OCI-LY7 (cell line): ENCODE data around the gene BRMS1. TPM values are rescaled to one million over a fixed set of nuclear protein-coding genes. Genes with fewer than 3 reads are reported as not detected.

Experiments used
- BruUV-seq: library from RNA; stranded (reverse); fragments of 400-500 nt; replicated peaks from 2 replicates; lab custom pipeline; 2021; lab: Mats Ljungman, UMichigan
- CTCF ChIA-PET: fragments of 300-600 bp; sonication (Branson Sonifier 250); formaldehyde crosslinking; loops from one replicate; lab custom pipeline; 2022; ENCODE audit warnings: antibody characterized with exemption; ENCODE audit not compliant: unreplicated experiment; lab: Charles Lee
- POLR2A ChIA-PET: fragments of 300-600 bp; sonication (Branson Sonifier 250); formaldehyde crosslinking; loops from one replicate; lab custom pipeline; 2022; ENCODE audit warnings: antibody characterized with exemption; lab: Charles Lee
- DNase-seq: peaks from one replicate; pipeline ENCODE4 v3.0.0-alpha.2; 2015; ENCODE audit warnings: low spot score
- H2AFZ ChIP-seq: fragments of 200-600 bp; sonication (generic), shearing (Covaris generic); 2 replicates; pipeline ENCODE4 v1.6.1; 2014; ENCODE audit warnings: mild to moderate bottlenecking, antibody characterized with exemption, low read length, moderate library complexity
- H3K27ac ChIP-seq: fragments of 200-600 bp; sonication (generic); 2 replicates; pipeline ENCODE4 v1.5.1; 2014; ENCODE audit warnings: mixed run types, low read depth, mild to moderate bottlenecking, moderate library complexity, low read length, inconsistent platforms; ENCODE audit not compliant: poor library complexity, severe bottlenecking
- H3K36me3 ChIP-seq: fragments of 200-600 bp; sonication (generic); 2 replicates; pipeline ENCODE4 v1.6.1; 2014; ENCODE audit warnings: mild to moderate bottlenecking, antibody characterized with exemption, low read length, moderate library complexity, mixed read lengths; ENCODE audit not compliant: insufficient read depth
- H3K4me1 ChIP-seq: fragments of 200-600 bp; sonication (generic); 2 replicates; pipeline ENCODE4 v1.5.1; 2014; ENCODE audit warnings: mild to moderate bottlenecking, low read length; ENCODE audit not compliant: insufficient read depth, poor library complexity, severe bottlenecking
- H3K4me2 ChIP-seq: fragments of 200-600 bp; sonication (generic); 2 replicates; pipeline ENCODE4 v1.6.1; 2014; ENCODE audit warnings: mild to moderate bottlenecking, low read length
- H3K4me3 ChIP-seq: fragments of 200-600 bp; sonication (generic); 2 replicates; pipeline ENCODE4 v1.5.1; 2014; ENCODE audit warnings: mild to moderate bottlenecking, low read depth, low read length; ENCODE audit not compliant: poor library complexity, severe bottlenecking
- H3K79me2 ChIP-seq: fragments of 200-600 bp; sonication (generic); 2 replicates; pipeline ENCODE4 v1.6.1; 2016; ENCODE audit warnings: low read depth, mild to moderate bottlenecking, low read length, moderate library complexity, mixed read lengths; ENCODE audit not compliant: insufficient read depth
- H3K9me2 ChIP-seq: fragments of 200-600 bp; sonication (generic); 2 replicates; pipeline ENCODE4 v1.6.1; 2016; ENCODE audit warnings: mild to moderate bottlenecking, low read length, mixed read lengths; ENCODE audit not compliant: insufficient read depth
- H3K9me3 ChIP-seq: fragments of 200-600 bp; sonication (generic); 2 replicates; pipeline ENCODE4 v1.6.1; 2014; ENCODE audit warnings: mild to moderate bottlenecking, mixed run types, low read length, mixed read lengths
- H4K20me1 ChIP-seq: fragments of 200-600 bp; sonication (generic); 2 replicates; pipeline ENCODE4 v1.6.1; 2014; ENCODE audit warnings: mild to moderate bottlenecking, antibody characterized with exemption, low read length, moderate library complexity, mixed read lengths; ENCODE audit not compliant: insufficient read depth
- CTCF ChIP-seq: fragments of 200-600 bp; sonication (generic); conservative IDR thresholded peaks from 2 replicates; pipeline ENCODE4 v1.5.1; 2014; ENCODE audit warnings: mild to moderate bottlenecking, antibody characterized with exemption, low read length, moderate library complexity, mixed read lengths
- EZH2phosphoT487 ChIP-seq: fragments of 200-600 bp; sonication (generic); IDR thresholded peaks from 2 replicates; pipeline ENCODE4 v1.6.1; 2018; ENCODE audit warnings: low read depth, borderline replicate concordance, mild to moderate bottlenecking, mixed run types, antibody characterized with exemption, low read length, moderate library complexity, mixed read lengths
- intact Hi-C: fragments of 100-400 bp; cut with micrococcal nuclease; formaldehyde crosslinking; loops from one replicate; pipeline ENCODE4 v1.10.0; 2022; ENCODE audit not compliant: unreplicated experiment
- small RNA-seq: library from RNA; depleted of rRNA; stranded (forward); fragments of <200 nt; gene quantifications from one replicate; pipeline ENCODE3, GENCODE V24; 2014
- total RNA-seq, 2 experiments: library from RNA; depleted of rRNA in 1 of 2; stranded (reverse); fragments of >200 nt in 1 of 2; shearing (Covaris generic) in 1 of 2; gene quantifications; 2 replicates each; pipeline ENCODE4 v1.2.3, GENCODE V29; 2014 to 2022

Gene BRMS1
- total RNA-seq, 2 experiments from 2014 or later, result 43.1 to 43.8 TPM

- peak within 1 kb of the TSS; percentile 88 for H3K4me3 ChIP-seq
- ChIA-PET CTCF (interaction anchor here (0.6 to 1.1 kb wide), 6 partner anchors 21 to 1294 kb away, joined by 3 to 8 read pairs (median 4); no protein-coding TSS in a partner anchor), POLR2A (interaction anchor here (0.6 to 2.0 kb wide), 9 partner anchors 8 to 471 kb away, joined by 3 to 13 read pairs (median 4); no protein-coding TSS in a partner anchor)
- no peaks in the 10 kb centered on the region for H3K9me2 ChIP-seq
- H3K9me3 ChIP-seq, result no peaks in the 10 kb centered on the region
- no TSS peak for BruUV-seq
- peak within 1 kb of the TSS; percentile 73 for H2AFZ ChIP-seq
- H4K20me1 ChIP-seq, result no peaks in the 10 kb centered on the region
- peak; percentile 99 for DNase-seq
- peaks cover 12% of the 10 kb centered on the region; the same call in 1 of the 2 replicates for H3K36me3 ChIP-seq
- H3K4me2 ChIP-seq, result peak within 1 kb of the TSS; percentile 85
- intact Hi-C loops, result loop anchor here (2.0 kb wide), 1 partner anchor 40 kb away; no protein-coding TSS in a partner anchor
- H3K79me2 ChIP-seq, result peaks cover 9% of the 10 kb centered on the region; the same call in 1 of the 2 replicates
- no peak for TF ChIP-seq EZH2phosphoT487
- no peak; the same call in 1 of the 2 replicates for TF ChIP-seq CTCF
- peaks cover 31% of the 10 kb centered on the region for H3K4me1 ChIP-seq
- H3K27ac ChIP-seq, result peak within 1 kb of the TSS; percentile 37
Observed at GRCh38 chr11:66288671-66289547, 56.0 kb downstream of the BRMS1 start, which contains the start of gene YIF1A. TSS of gene YIF1A (minus strand) at chr11:66289143. CDS start at chr11:66288985, 158 bp downstream.

DNA sequence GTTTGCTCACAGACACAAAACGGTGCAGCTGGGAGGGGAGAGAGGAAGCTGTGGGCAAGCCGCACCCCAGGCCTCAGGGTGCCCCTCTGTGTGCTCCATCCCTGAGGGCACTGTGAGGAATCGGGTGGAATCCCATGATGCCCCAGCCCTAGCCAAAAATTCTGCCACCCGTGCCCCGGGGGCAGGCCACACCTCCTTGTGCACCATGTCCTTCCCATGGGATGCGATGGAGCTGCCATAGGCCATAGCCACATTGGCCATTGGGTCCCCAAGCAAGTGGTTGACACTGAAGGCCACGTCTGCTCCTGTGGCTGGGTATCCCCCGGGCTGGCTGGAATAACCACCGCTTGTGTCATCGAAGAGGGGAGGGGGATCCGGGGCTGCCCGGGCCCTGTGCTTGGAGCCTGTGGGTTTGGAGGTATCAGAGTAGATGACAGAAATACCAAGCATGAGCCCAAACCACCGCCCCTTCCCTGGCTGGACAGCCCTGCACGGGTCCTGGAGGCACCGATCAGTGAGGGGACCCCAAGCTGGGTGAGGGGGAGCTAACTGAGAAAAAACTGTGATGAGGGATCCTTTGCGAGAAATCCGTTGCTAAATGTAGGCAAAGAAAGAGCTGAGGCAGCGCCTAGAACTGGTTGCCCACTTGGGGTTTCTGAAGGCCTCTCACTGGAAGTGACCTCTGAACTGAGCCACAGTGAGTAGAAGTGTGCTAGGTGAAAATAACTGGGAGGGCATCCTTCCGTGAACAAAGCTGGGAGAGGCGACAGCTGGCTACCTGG, 56.8 kb downstream of the BRMS1 start:
- no peaks in the 10 kb centered on the region for H3K9me3 ChIP-seq
- peaks cover 37% of the 10 kb centered on the region for H3K4me1 ChIP-seq
- H3K27ac ChIP-seq, result peak overlapping the region; percentile 29
- peaks cover 9% of the 10 kb centered on the region; the same call in 1 of the 2 replicates for H3K79me2 ChIP-seq
- no peaks in the 10 kb centered on the region for H4K20me1 ChIP-seq
- intact Hi-C loops, result loop anchor here (2.0 kb wide), 1 partner anchor 41 kb away; no protein-coding TSS in a partner anchor
- peak; percentile 21 for DNase-seq
- peak overlapping the region; percentile 88 for H3K4me3 ChIP-seq
- peaks cover 15% of the 10 kb centered on the region; the same call in 1 of the 2 replicates for H3K36me3 ChIP-seq
- TF ChIP-seq CTCF (no peak), EZH2phosphoT487 (no peak)
- H3K9me2 ChIP-seq, result no peaks in the 10 kb centered on the region
- BruUV-seq, result no TSS peak
- ChIA-PET CTCF (interaction anchor here (0.6 kb wide), 2 partner anchors 126 to 1295 kb away, joined by 4 read pairs; no protein-coding TSS in a partner anchor), POLR2A (interaction anchor here (1.1 to 2.0 kb wide), 3 partner anchors 9 to 237 kb away, joined by 3 to 13 read pairs (median 5); no protein-coding TSS in a partner anchor)
- peak overlapping the region; percentile 36 for H2AFZ ChIP-seq
- H3K4me2 ChIP-seq, result peak overlapping the region; percentile 85

Small RNAs within 50 kb of the gene (small RNA-seq; reads per million reads assigned to genes)
- not detected for gene RF00017
- 0.21 reads per million for gene RNU1-84P

Other genes with a start within 250 kb of the BRMS1 start
- gene KLC2, start 87.4 kb downstream of the BRMS1 start, total RNA-seq (2014; rRNA removed; shearing (Covaris generic)), result 19.8 and 22.1 TPM in 2 replicates
- gene KLC2, start 87.4 kb downstream of the BRMS1 start, total RNA-seq (2022), result 43.6 and 55.2 TPM in 2 replicates
- 69.2 and 77.7 TPM in 2 replicates for gene RAB1B, start 76.5 kb downstream of the BRMS1 start, total RNA-seq (2014; rRNA removed; shearing (Covaris generic))
- 81.8 and 88.1 TPM in 2 replicates for gene RAB1B, start 76.5 kb downstream of the BRMS1 start, total RNA-seq (2022)
- 0.23 and 0.60 TPM in 2 replicates for gene CNIH2, start 66.9 kb downstream of the BRMS1 start, total RNA-seq (2014; rRNA removed; shearing (Covaris generic))
- gene CNIH2, start 66.9 kb downstream of the BRMS1 start, total RNA-seq (2022), result 2.7 and 3.5 TPM in 2 replicates
- gene YIF1A, start 56.0 kb downstream of the BRMS1 start, total RNA-seq (2014; rRNA removed; shearing (Covaris generic)), result 63.9 and 73.4 TPM in 2 replicates
- gene YIF1A, start 56.0 kb downstream of the BRMS1 start, total RNA-seq (2022), result 44.9 and 57.2 TPM in 2 replicates
- gene TMEM151A, start 53.2 kb downstream of the BRMS1 start, total RNA-seq (2014; rRNA removed; shearing (Covaris generic)), result not detected in 2 replicates
- not detected in 2 replicates for gene TMEM151A, start 53.2 kb downstream of the BRMS1 start, total RNA-seq (2022)
- 0.08 TPM in 1 of 2 replicates, not detected in the other for gene CD248, start 28.1 kb downstream of the BRMS1 start, total RNA-seq (2014; rRNA removed; shearing (Covaris generic))
- gene CD248, start 28.1 kb downstream of the BRMS1 start, total RNA-seq (2022), result 0.18 and 0.46 TPM in 2 replicates
- 1.2 and 1.6 TPM in 2 replicates for gene RIN1, start 8.7 kb downstream of the BRMS1 start, total RNA-seq (2014; rRNA removed; shearing (Covaris generic))
- 2.9 and 3.7 TPM in 2 replicates for gene RIN1, start 8.7 kb downstream of the BRMS1 start, total RNA-seq (2022)
- gene B4GAT1, start 2.5 kb upstream of the BRMS1 start, total RNA-seq (2014; rRNA removed; shearing (Covaris generic)), result 10.7 and 11.7 TPM in 2 replicates
- gene B4GAT1, start 2.5 kb upstream of the BRMS1 start, total RNA-seq (2022), result 9.4 and 9.8 TPM in 2 replicates
- gene SLC29A2, start 26.7 kb upstream of the BRMS1 start, total RNA-seq (2014; rRNA removed; shearing (Covaris generic)), result 24.7 and 33.6 TPM in 2 replicates
- gene SLC29A2, start 26.7 kb upstream of the BRMS1 start, total RNA-seq (2022), result 55.6 and 56.4 TPM in 2 replicates
- gene NPAS4, start 75.9 kb upstream of the BRMS1 start, total RNA-seq (2014; rRNA removed; shearing (Covaris generic)), result not detected in 2 replicates
- gene NPAS4, start 75.9 kb upstream of the BRMS1 start, total RNA-seq (2022), result not detected in 2 replicates
- gene MRPL11, start 93.7 kb upstream of the BRMS1 start, total RNA-seq (2014; rRNA removed; shearing (Covaris generic)), result 82.6 and 101 TPM in 2 replicates
- gene MRPL11, start 93.7 kb upstream of the BRMS1 start, total RNA-seq (2022), result 75.1 and 88.6 TPM in 2 replicates
- gene PELI3, start 121.8 kb upstream of the BRMS1 start, total RNA-seq (2014; rRNA removed; shearing (Covaris generic)), result 7.7 and 8.1 TPM in 2 replicates
- gene PELI3, start 121.8 kb upstream of the BRMS1 start, total RNA-seq (2022), result 4.3 and 4.5 TPM in 2 replicates
- gene DPP3, start 135.3 kb upstream of the BRMS1 start, total RNA-seq (2014; rRNA removed; shearing (Covaris generic)), result 40.0 and 47.2 TPM in 2 replicates
- gene DPP3, start 135.3 kb upstream of the BRMS1 start, total RNA-seq (2022), result 53.4 and 60.3 TPM in 2 replicates
- 8.7 and 14.7 TPM in 2 replicates for gene BBS1, start 165.5 kb upstream of the BRMS1 start, total RNA-seq (2014; rRNA removed; shearing (Covaris generic))
- gene BBS1, start 165.5 kb upstream of the BRMS1 start, total RNA-seq (2022), result 15.2 and 15.7 TPM in 2 replicates
- 11.3 and 11.9 TPM in 2 replicates for gene ZDHHC24, start 200.9 kb upstream of the BRMS1 start, total RNA-seq (2014; rRNA removed; shearing (Covaris generic))
- gene ZDHHC24, start 200.9 kb upstream of the BRMS1 start, total RNA-seq (2022), result 33.3 and 35.1 TPM in 2 replicates
- not detected in 2 replicates for gene ACTN3, start 201.8 kb upstream of the BRMS1 start, total RNA-seq (2014; rRNA removed; shearing (Covaris generic))
- gene ACTN3, start 201.8 kb upstream of the BRMS1 start, total RNA-seq (2022), result 0.15 and 0.27 TPM in 2 replicates
- not detected in 2 replicates for gene CTSF, start 223.5 kb upstream of the BRMS1 start, total RNA-seq (2014; rRNA removed; shearing (Covaris generic))
- not detected in 2 replicates for gene CTSF, start 223.5 kb upstream of the BRMS1 start, total RNA-seq (2022)
- gene CCDC87, start 248.0 kb upstream of the BRMS1 start, total RNA-seq (2014; rRNA removed; shearing (Covaris generic)), result 0.13 and 0.26 TPM in 2 replicates
- gene CCDC87, start 248.0 kb upstream of the BRMS1 start, total RNA-seq (2022), result 0.17 and 0.36 TPM in 2 replicates
- gene CCS, start 248.1 kb upstream of the BRMS1 start, total RNA-seq (2014; rRNA removed; shearing (Covaris generic)), result 31.7 and 32.6 TPM in 2 replicates
- gene CCS, start 248.1 kb upstream of the BRMS1 start, total RNA-seq (2022), result 34.4 and 36.7 TPM in 2 replicates